C4-2B (cell line): ENCODE measurements around the gene CACHD1.

Source experiments
- CTCF ChIP-seq: fragments of 450-650 bp; conservative IDR thresholded peaks from 2 replicates; pipeline ENCODE4 v1.5.1; 2017; ENCODE audit warnings: mild to moderate bottlenecking
- ZFX ChIP-seq: fragments of 450-650 bp; IDR thresholded peaks from 2 replicates; pipeline ENCODE4 v1.6.1; 2017

DNA sequence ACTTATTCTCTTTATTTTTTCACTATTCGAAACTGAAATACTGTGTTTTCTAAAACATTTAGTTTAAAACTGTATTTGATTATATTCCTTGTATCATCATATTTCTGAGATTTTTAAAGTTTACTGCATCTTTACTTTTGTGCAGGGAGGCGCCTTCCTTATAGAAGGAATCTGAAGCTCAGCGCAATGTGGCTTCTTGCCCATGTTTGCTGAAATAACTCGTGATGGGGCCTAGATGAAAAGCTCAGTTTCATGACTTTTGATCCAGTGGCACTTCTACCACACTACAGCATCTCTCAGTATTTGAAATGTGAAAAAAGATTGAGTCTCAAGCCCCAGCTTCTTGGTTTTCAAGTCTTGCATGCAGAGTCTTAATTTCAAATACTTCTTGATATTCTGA, 28.4 kb downstream of the CACHD1 start:
- no peak for TF ChIP-seq CTCF
- no peak for TF ChIP-seq ZFX
